Vagina (tissue), 2 donors: ENCODE measurements around the gene IL2RG. TPM values are rescaled to one million over a fixed set of nuclear protein-coding genes. Genes with fewer than 3 reads are reported as not detected.

Experiments
- DNase-seq, 2 donors: peaks; one replicate each; pipeline ENCODE4 v3.0.0-alpha.2; 2017; ENCODE audit errors: extremely low spot score in 2 of 2
- H3K27ac ChIP-seq: fragments of 200-600 bp; sonication (generic); one replicate; pipeline ENCODE4 v1.5.1; 2019
- H3K27me3 ChIP-seq: fragments of 200-600 bp; sonication (generic); one replicate; pipeline ENCODE4 v1.5.1; 2019
- H3K36me3 ChIP-seq, 2 donors: fragments of 200-600 bp; sonication (generic); one replicate each; pipeline ENCODE4 v1.5.1; 2017 to 2019
- H3K4me1 ChIP-seq: fragments of 200-600 bp; sonication (generic); one replicate; pipeline ENCODE4 v1.5.1; 2019
- H3K4me3 ChIP-seq, 2 donors: fragments of 200-600 bp; sonication (generic); 1 replicate in 1 of 2; 2 replicates in 1 of 2; pipeline ENCODE4 v1.5.1; 2016 to 2019
- H3K9me3 ChIP-seq: fragments of 200-600 bp; sonication (generic); one replicate; pipeline ENCODE4 v1.5.1; 2019
- CTCF ChIP-seq, 3 experiments: fragments of 450-650 bp in 2 of 3; fragments of 200-600 bp in 1 of 3; sonication (generic) in 1 of 3; IDR thresholded peaks; one replicate each; pipeline ENCODE4 v1.5.1; 2017 to 2019; ENCODE audit warnings: antibody characterized with exemption in 3 of 3, mild to moderate bottlenecking in 2 of 3, moderate library complexity in 2 of 3
- POLR2A ChIP-seq, 2 donors: fragments of 450-650 bp; IDR thresholded peaks; one replicate each; pipeline ENCODE4 v1.6.1; 2017; ENCODE audit warnings: antibody characterized with exemption in 2 of 2, mild to moderate bottlenecking in 2 of 2, moderate library complexity in 2 of 2
- POLR2AphosphoS5 ChIP-seq, 2 donors: sonication (generic); formaldehyde crosslinking; IDR thresholded peaks; one replicate each; pipeline ENCODE4 v1.9.0; 2017; ENCODE audit warnings: antibody characterized with exemption in 2 of 2, mild to moderate bottlenecking in 2 of 2, low read depth in 1 of 2; ENCODE audit not compliant: insufficient read depth in 1 of 2
- intact Hi-C: fragments of 100-400 bp; cut with DNase I; formaldehyde crosslinking; loops from one replicate; pipeline ENCODE4 v1.15.1; 2023
- total RNA-seq: library from RNA; depleted of rRNA; stranded (reverse); fragments of >200 nt; gene quantifications from one replicate; pipeline ENCODE4 v1.2.3, GENCODE V29; 2016

Gene IL2RG
- total RNA-seq, 1 donor from 2014 or later = 4.2 TPM

- H3K27me3 ChIP-seq = no peaks in the 10 kb centered on the region
- no peaks in the 10 kb centered on the region for H3K36me3 ChIP-seq
- DNase-seq = no peak
- no peak overlapping the region for H3K27ac ChIP-seq
- peaks cover 6% of the 10 kb centered on the region for H3K4me1 ChIP-seq
- intact Hi-C loops = no loop called here
- no peaks in the 10 kb centered on the region for H3K9me3 ChIP-seq
- no peak for TF ChIP-seq POLR2AphosphoS5 (IDR thresholded peaks at IDR 0.05; ENCODE audit: insufficient read depth in 1 of 2, low read depth in 1 of 2)
- TF ChIP-seq CTCF (IDR thresholded peaks at IDR 0.05) = no peak
- no peak for TF ChIP-seq POLR2A (IDR thresholded peaks at IDR 0.05)
- no peak overlapping the region for H3K4me3 ChIP-seq
Observed at GRCh38 chrX:71109051-71109450, 2.3 kb downstream of the IL2RG start.

- Histone ChIP-seq H3K27ac (no peak overlapping the region), H3K36me3 (no peaks in the 10 kb centered on the region), H3K4me1 (peaks cover 12% of the 10 kb centered on the region), H3K4me3 (no peak overlapping the region), H3K27me3 (peaks cover 3% of the 10 kb centered on the region), H3K9me3 (no peaks in the 10 kb centered on the region)
- DNase-seq = no peak
- intact Hi-C loops = no loop called here
- TF ChIP-seq POLR2AphosphoS5 (IDR thresholded peaks at IDR 0.05; ENCODE audit: insufficient read depth in 1 of 2, low read depth in 1 of 2) (no peak), POLR2A (IDR thresholded peaks at IDR 0.05) (no peak), CTCF (IDR thresholded peaks at IDR 0.05) (no peak)
Observed at GRCh38 chrX:71107762-71108360, 3.5 kb downstream of the IL2RG start.

GRCh38 chrX:71107245-71107644, 4.1 kb downstream of the IL2RG start:
- peaks cover 3% of the 10 kb centered on the region for H3K27me3 ChIP-seq
- no peak for TF ChIP-seq POLR2A (IDR thresholded peaks at IDR 0.05)
- no peak for TF ChIP-seq POLR2AphosphoS5 (IDR thresholded peaks at IDR 0.05; ENCODE audit: insufficient read depth in 1 of 2, low read depth in 1 of 2)
- TF ChIP-seq CTCF (IDR thresholded peaks at IDR 0.05) = no peak
- intact Hi-C loops = no loop called here
- H3K36me3 ChIP-seq = no peaks in the 10 kb centered on the region
- H3K4me1 ChIP-seq = peaks cover 12% of the 10 kb centered on the region
- H3K27ac ChIP-seq = no peak overlapping the region
- no peak for DNase-seq
- H3K9me3 ChIP-seq = no peaks in the 10 kb centered on the region
- H3K4me3 ChIP-seq = no peak overlapping the region

GRCh38 chrX:71106427-71106826, 5.0 kb downstream of the IL2RG start, which contains the start of gene CXorf65:
Gene CXorf65 (minus strand): TSS chrX:71106740. CDS start chrX:71106556, 184 bp downstream.
- Histone ChIP-seq H3K4me3 (no peak within 1 kb of the TSS), H3K36me3 (no peaks in the 10 kb centered on the region), H3K27ac (no peak within 1 kb of the TSS), H3K9me3 (no peaks in the 10 kb centered on the region), H3K4me1 (peaks cover 12% of the 10 kb centered on the region), H3K27me3 (peaks cover 3% of the 10 kb centered on the region)
- intact Hi-C loops = no loop called here
- DNase-seq = no peak
- no peak for TF ChIP-seq CTCF (IDR thresholded peaks at IDR 0.05)

GRCh38 chrX:71105628-71106027, 5.7 kb downstream of the IL2RG start:
- H3K27me3 ChIP-seq = peaks cover 3% of the 10 kb centered on the region
- TF ChIP-seq POLR2AphosphoS5 (IDR thresholded peaks at IDR 0.05; ENCODE audit: insufficient read depth in 1 of 2, low read depth in 1 of 2) = no peak
- no peak for TF ChIP-seq POLR2A (IDR thresholded peaks at IDR 0.05)
- TF ChIP-seq CTCF (IDR thresholded peaks at IDR 0.05) = no peak
- H3K4me3 ChIP-seq = no peak overlapping the region
- H3K27ac ChIP-seq = no peak overlapping the region
- intact Hi-C loops = no loop called here
- DNase-seq = no peak
- H3K9me3 ChIP-seq = no peaks in the 10 kb centered on the region
- peaks cover 12% of the 10 kb centered on the region for H3K4me1 ChIP-seq
- no peaks in the 10 kb centered on the region for H3K36me3 ChIP-seq
